WTC11 (cell line): Measurements from ENCODE around the gene ACSL1. TPM values are rescaled to one million over a fixed set of nuclear protein-coding genes. Genes with fewer than 3 reads are reported as not detected.

Experiments
- ATAC-seq: fragments of 200-7000 bp; cut with Tn5 transposase; 2 replicates; pipeline ENCODE4 v1.10.0; 2021; ENCODE audit warnings: mild to moderate bottlenecking, moderate library complexity
- CTCF ChIA-PET: fragments of 300-600 bp; sonication (Branson Sonifier 250); formaldehyde crosslinking; loops from one replicate; lab custom pipeline; 2021; ENCODE audit warnings: antibody characterized with exemption; lab: Charles Lee
- POLR2A ChIA-PET: fragments of 350-600 bp; sonication (Branson Sonifier 250); formaldehyde crosslinking; loops from one replicate; lab custom pipeline; 2021; ENCODE audit warnings: antibody characterized with exemption; lab: Charles Lee
- DNase-seq: peaks from one replicate; pipeline ENCODE4 v3.0.0; 2021; ENCODE audit warnings: low spot score
- H3K27ac Mint-ChIP-seq: 2 replicates; pipeline ENCODE4 v1.8.0; 2021; ENCODE audit warnings: mixed read lengths
- H3K27me3 Mint-ChIP-seq: 2 replicates; pipeline ENCODE4 v1.8.0; 2021; ENCODE audit warnings: low read depth, mild to moderate bottlenecking, moderate library complexity, mixed read lengths
- H3K36me3 Mint-ChIP-seq: 2 replicates; pipeline ENCODE4 v1.8.0; 2021; ENCODE audit warnings: mixed read lengths
- H3K4me1 Mint-ChIP-seq: 2 replicates; pipeline ENCODE4 v1.8.0; 2022; ENCODE audit warnings: mixed read lengths
- H3K4me3 Mint-ChIP-seq: 2 replicates; pipeline ENCODE4 v1.8.0; 2021; ENCODE audit warnings: mild to moderate bottlenecking, moderate library complexity, mixed read lengths
- H3K9me3 Mint-ChIP-seq: 2 replicates; pipeline ENCODE4 v1.8.0; 2021; ENCODE audit warnings: mixed read lengths
- ATF6 ChIP-seq: sonication (generic); formaldehyde crosslinking; IDR thresholded peaks from 2 replicates; pipeline ENCODE4 v1.8.1; 2023; ENCODE audit warnings: mild to moderate bottlenecking, missing genetic modification reagents
- E2F4 ChIP-seq: sonication (generic); formaldehyde crosslinking; IDR thresholded peaks from 2 replicates; pipeline ENCODE4 v1.8.1; 2022; ENCODE audit warnings: low read depth, mild to moderate bottlenecking, moderate library complexity, missing genetic modification reagents, borderline replicate concordance
- EMX1 ChIP-seq: fragments of 250-450 bp; sonication (Bioruptor Pico); IDR thresholded peaks from 2 replicates; pipeline ENCODE4 v1.8.0; 2021; ENCODE audit warnings: mild to moderate bottlenecking
- GTF2I ChIP-seq: fragments of 250-450 bp; sonication (Bioruptor Pico); conservative IDR thresholded peaks from 2 replicates; pipeline ENCODE4 v1.4.0; 2021; ENCODE audit warnings: mild to moderate bottlenecking
- HMGA2 ChIP-seq: fragments of 250-450 bp; sonication (Bioruptor Pico); IDR thresholded peaks from 2 replicates; pipeline ENCODE4 v1.4.0; 2021; ENCODE audit warnings: mild to moderate bottlenecking, moderate library complexity
- KAT7 ChIP-seq: sonication (generic); formaldehyde crosslinking; IDR thresholded peaks from 2 replicates; pipeline ENCODE4 v1.8.1; 2023; ENCODE audit warnings: missing genetic modification reagents, mild to moderate bottlenecking, borderline replicate concordance
- NFYB ChIP-seq: sonication (generic); formaldehyde crosslinking; conservative IDR thresholded peaks from 2 replicates; pipeline ENCODE4 v1.8.0; 2022; ENCODE audit warnings: low read depth, missing genetic modification reagents
- OVOL2 ChIP-seq: fragments of 250-450 bp; sonication (Bioruptor Pico); IDR thresholded peaks from 2 replicates; pipeline ENCODE4 v1.9.0; 2021; ENCODE audit warnings: mild to moderate bottlenecking, borderline replicate concordance
- PRDM15 ChIP-seq: sonication (generic); formaldehyde crosslinking; IDR thresholded peaks from 2 replicates; pipeline ENCODE4 v1.8.0; 2022; ENCODE audit warnings: missing genetic modification reagents
- PRRX2 ChIP-seq: fragments of 250-450 bp; sonication (Bioruptor Pico); IDR thresholded peaks from 2 replicates; pipeline ENCODE4 v1.8.0; 2021; ENCODE audit warnings: mild to moderate bottlenecking
- SMAD4 ChIP-seq: sonication (generic); formaldehyde crosslinking; IDR thresholded peaks from 2 replicates; pipeline ENCODE4 v1.8.0; 2022; ENCODE audit warnings: mild to moderate bottlenecking, missing genetic modification reagents
- SOX15 ChIP-seq: fragments of 250-450 bp; sonication (Bioruptor Pico); IDR thresholded peaks from 2 replicates; pipeline ENCODE4 v1.9.0; 2021; ENCODE audit warnings: mild to moderate bottlenecking
- TEAD1 ChIP-seq: sonication (generic); formaldehyde crosslinking; IDR thresholded peaks from 2 replicates; pipeline ENCODE4 v1.8.0; 2022; ENCODE audit warnings: mild to moderate bottlenecking, missing genetic modification reagents
- USF2 ChIP-seq: sonication (generic); formaldehyde crosslinking; IDR thresholded peaks from 2 replicates; pipeline ENCODE4 v1.8.1; 2023; ENCODE audit warnings: mild to moderate bottlenecking, missing genetic modification reagents, moderate library complexity
- ZBTB21 ChIP-seq: sonication (generic); formaldehyde crosslinking; IDR thresholded peaks from 2 replicates; pipeline ENCODE4 v1.8.1; 2023; ENCODE audit warnings: mild to moderate bottlenecking, missing genetic modification reagents, borderline replicate concordance
- ZNF138 ChIP-seq: sonication (generic); formaldehyde crosslinking; conservative IDR thresholded peaks from 2 replicates; pipeline ENCODE4 v1.8.1; 2022; ENCODE audit warnings: mild to moderate bottlenecking, moderate library complexity, missing genetic modification reagents
- ZNF317 ChIP-seq: sonication (generic); formaldehyde crosslinking; IDR thresholded peaks from 2 replicates; pipeline ENCODE4 v1.8.1; 2023; ENCODE audit warnings: low read depth, mild to moderate bottlenecking, moderate library complexity, missing genetic modification reagents, borderline replicate concordance
- ZNF512 ChIP-seq: sonication (generic); formaldehyde crosslinking; IDR thresholded peaks from 2 replicates; pipeline ENCODE4 v1.8.1; 2022; ENCODE audit warnings: missing genetic modification reagents, borderline replicate concordance
- total RNA-seq: library from RNA; stranded (reverse); gene quantifications from 3 replicates; pipeline ENCODE4 v1.2.3, GENCODE V29; 2021

ACSL1 gene
- total RNA-seq, 1 experiment from 2014 or later: 6.6 TPM

- ChIA-PET POLR2A (no interaction called here), CTCF (no interaction called here)
- ATAC-seq: no peak
- no peak overlapping the region for H3K27ac Mint-ChIP-seq
- no peak overlapping the region for H3K4me3 Mint-ChIP-seq
- peaks cover 20% of the 10 kb centered on the region for H3K4me1 Mint-ChIP-seq
- no peak for TF ChIP-seq ZNF317 (CRISPR knock-in tag)
- no peak for TF ChIP-seq KAT7 (CRISPR knock-in tag)
- TF ChIP-seq SMAD4 (CRISPR knock-in tag): no peak
- TF ChIP-seq PRDM15: no peak
- no peaks in the 10 kb centered on the region for H3K36me3 Mint-ChIP-seq
- H3K9me3 Mint-ChIP-seq: peaks cover 5% of the 10 kb centered on the region; the same call in 1 of the 2 replicates
- peaks cover 2% of the 10 kb centered on the region; the same call in 1 of the 2 replicates for H3K27me3 Mint-ChIP-seq
- DNase-seq: no peak
Observed at GRCh38 chr4:184801781-184802696, 23.7 kb downstream of the ACSL1 start.

- Mint-ChIP-seq H3K4me3 (no peak overlapping the region), H3K27ac (no peak overlapping the region), H3K4me1 (peaks cover 15% of the 10 kb centered on the region), H3K9me3 (peaks cover 22% of the 10 kb centered on the region), H3K27me3 (peaks cover 2% of the 10 kb centered on the region), H3K36me3 (peaks cover 10% of the 10 kb centered on the region)
- ChIA-PET CTCF (no interaction called here), POLR2A (no interaction called here)
- ATAC-seq (no peak), DNase-seq (no peak)
- TF ChIP-seq NFYB (CRISPR knock-in tag) (no peak), KAT7 (CRISPR knock-in tag) (no peak), E2F4 (no peak), ZNF138 (no peak), GTF2I (CRISPR knock-in tag) (no peak), ZBTB21 (CRISPR knock-in tag) (no peak), PRRX2 (CRISPR knock-in tag) (no peak), EMX1 (CRISPR knock-in tag) (no peak), USF2 (CRISPR knock-in tag) (no peak), ZNF512 (no peak), SOX15 (CRISPR knock-in tag) (no peak), ATF6 (no peak), TEAD1 (CRISPR knock-in tag) (no peak), OVOL2 (CRISPR knock-in tag) (no peak), HMGA2 (CRISPR knock-in tag) (no peak)
Observed at GRCh38 chr4:184798504-184798903, 27.3 kb downstream of the ACSL1 start.
